ENCODE data around the gene KCNS3. TPM values are rescaled to one million over a fixed set of nuclear protein-coding genes. Genes with fewer than 3 reads are reported as not detected.

The KCNS3 gene
- total and polyA plus RNA-seq, 2 donors (not counting 1 experiment from before 2014, with no cell fraction given) = 3.0 to 6.3 TPM

GRCh38 chr2:17966798-17967197, 88.3 kb downstream of the KCNS3 start:
- no peak overlapping the region for H3K9ac ChIP-seq (ENCODE audit: insufficient read depth, low read length)
- no peak overlapping the region for H2AFZ ChIP-seq (ENCODE audit: low read length)
- H3K36me3 ChIP-seq (ENCODE audit: control insufficient read depth, insufficient read depth, low read length) = no peaks in the 10 kb centered on the region
- no peak overlapping the region for H3K4me2 ChIP-seq (ENCODE audit: extremely low read depth, insufficient read depth, low read length)
- TF ChIP-seq CTCF (conservative IDR thresholded peaks at IDR 0.05 in 1 of 2, IDR thresholded peaks at IDR 0.05 in 1 of 2; ENCODE audit: low read depth in 1 of 2, low read length in 2 of 2) (no peak), EZH2 (IDR thresholded peaks at IDR 0.05; ENCODE audit: low read length, missing control alignments) (no peak)
- H3K4me3 ChIP-seq (replicated peaks in 1 of 4; ENCODE audit: control extremely low read depth in 1 of 4, insufficient read depth in 1 of 4, low read depth in 3 of 4, low read length in 4 of 4) = no peak overlapping the region
- H4K20me1 ChIP-seq (ENCODE audit: control insufficient read depth, extremely low read depth, insufficient read depth, low read length) = no peaks in the 10 kb centered on the region
- no peak for DNase-seq (ENCODE audit: low read depth in 2 of 2)
- no peak overlapping the region for H3K27ac ChIP-seq (ENCODE audit: insufficient read depth, low read length)
- no peaks in the 10 kb centered on the region for H3K27me3 ChIP-seq (ENCODE audit: control insufficient read depth, insufficient read depth, low read length)
- H3K79me2 ChIP-seq (ENCODE audit: control insufficient read depth, insufficient read depth, low read length) = no peaks in the 10 kb centered on the region
- H3K4me1 ChIP-seq (ENCODE audit: control insufficient read depth, extremely low read depth, insufficient read depth, low read length) = no peaks in the 10 kb centered on the region
- H3K9me3 ChIP-seq (ENCODE audit: control insufficient read depth, insufficient read depth, low read depth, low read length) = no peaks in the 10 kb centered on the region

GRCh38 chr2:17969661-17970060, 91.2 kb downstream of the KCNS3 start:
- H3K36me3 ChIP-seq (ENCODE audit: control insufficient read depth, insufficient read depth, low read length) = no peaks in the 10 kb centered on the region
- peak in 1 of 2 donors; percentile 67 for DNase-seq (ENCODE audit: low read depth in 2 of 2)
- H3K79me2 ChIP-seq (ENCODE audit: control insufficient read depth, insufficient read depth, low read length) = no peaks in the 10 kb centered on the region
- no peak overlapping the region for H3K4me2 ChIP-seq (ENCODE audit: extremely low read depth, insufficient read depth, low read length)
- TF ChIP-seq EZH2 (IDR thresholded peaks at IDR 0.05; ENCODE audit: low read length, missing control alignments) (no peak), CTCF (conservative IDR thresholded peaks at IDR 0.05 in 1 of 2, IDR thresholded peaks at IDR 0.05 in 1 of 2; ENCODE audit: low read depth in 1 of 2, low read length in 2 of 2) (no peak)
- H2AFZ ChIP-seq (ENCODE audit: low read length) = no peak overlapping the region
- H3K9me3 ChIP-seq (ENCODE audit: control insufficient read depth, insufficient read depth, low read depth, low read length) = no peaks in the 10 kb centered on the region
- no peak overlapping the region for H3K9ac ChIP-seq (ENCODE audit: insufficient read depth, low read length)
- no peaks in the 10 kb centered on the region for H4K20me1 ChIP-seq (ENCODE audit: control insufficient read depth, extremely low read depth, insufficient read depth, low read length)
- H3K27ac ChIP-seq (ENCODE audit: insufficient read depth, low read length) = no peak overlapping the region
- H3K4me3 ChIP-seq (replicated peaks in 1 of 4; ENCODE audit: control extremely low read depth in 1 of 4, insufficient read depth in 1 of 4, low read depth in 3 of 4, low read length in 4 of 4) = no peak overlapping the region
- H3K4me1 ChIP-seq (ENCODE audit: control insufficient read depth, extremely low read depth, insufficient read depth, low read length) = no peaks in the 10 kb centered on the region
- H3K27me3 ChIP-seq (ENCODE audit: control insufficient read depth, insufficient read depth, low read length) = no peaks in the 10 kb centered on the region

- Histone ChIP-seq H3K9ac (ENCODE audit: insufficient read depth, low read length) (no peak overlapping the region), H3K9me3 (ENCODE audit: control insufficient read depth, insufficient read depth, low read depth, low read length) (no peaks in the 10 kb centered on the region), H3K27ac (ENCODE audit: insufficient read depth, low read length) (no peak overlapping the region), H4K20me1 (ENCODE audit: control insufficient read depth, extremely low read depth, insufficient read depth, low read length) (no peaks in the 10 kb centered on the region), H3K79me2 (ENCODE audit: control insufficient read depth, insufficient read depth, low read length) (no peaks in the 10 kb centered on the region), H2AFZ (ENCODE audit: low read length) (no peak overlapping the region), H3K4me3 (replicated peaks in 1 of 4; ENCODE audit: control extremely low read depth in 1 of 4, insufficient read depth in 1 of 4, low read depth in 3 of 4, low read length in 4 of 4) (no peak overlapping the region), H3K4me2 (ENCODE audit: extremely low read depth, insufficient read depth, low read length) (no peak overlapping the region), H3K36me3 (ENCODE audit: control insufficient read depth, insufficient read depth, low read length) (no peaks in the 10 kb centered on the region), H3K27me3 (ENCODE audit: control insufficient read depth, insufficient read depth, low read length) (no peaks in the 10 kb centered on the region), H3K4me1 (ENCODE audit: control insufficient read depth, extremely low read depth, insufficient read depth, low read length) (peaks cover 3% of the 10 kb centered on the region)
- peak in 1 of 2 donors; percentile 36 for DNase-seq (ENCODE audit: low read depth in 2 of 2)
- no peak for TF ChIP-seq EZH2 (IDR thresholded peaks at IDR 0.05; ENCODE audit: low read length, missing control alignments)
- no peak for TF ChIP-seq CTCF (conservative IDR thresholded peaks at IDR 0.05 in 1 of 2, IDR thresholded peaks at IDR 0.05 in 1 of 2; ENCODE audit: low read depth in 1 of 2, low read length in 2 of 2)
Observed at GRCh38 chr2:17971531-17972125, 93.2 kb downstream of the KCNS3 start.
